ENCODE data around the gene TMPRSS3.
A peak's percentile ranks its signal among the peaks of the same experiment; 100 is the strongest.

Gene TMPRSS3

GRCh38 chr21:42421018-42421793 is 25.4 kb upstream of the TMPRSS3 start:
- Histone ChIP-seq H3K4me2 (peak overlapping the region; percentile 34), H3K36me3 (no peaks in the 10 kb centered on the region), H4K20me1 (no peaks in the 10 kb centered on the region), H3K9ac (no peak overlapping the region), H3K27ac (no peak overlapping the region), H3K9me3 (peaks cover 25% of the 10 kb centered on the region), H3K4me1 (peaks cover 66% of the 10 kb centered on the region), H3K4me3 (no peak overlapping the region), H3K27me3 (no peaks in the 10 kb centered on the region)
- TF ChIP-seq Cebpa-rat (IDR thresholded peaks at IDR 0.05) = no peak

GRCh38 chr21:42419845-42420244 is 24.0 kb upstream of the TMPRSS3 start:
- H3K27me3 ChIP-seq = no peaks in the 10 kb centered on the region

GRCh38 chr21:42418886-42419285 is 23.0 kb upstream of the TMPRSS3 start:
- no peaks in the 10 kb centered on the region for H4K20me1 ChIP-seq
- H3K9me3 ChIP-seq = peaks cover 25% of the 10 kb centered on the region
- no peaks in the 10 kb centered on the region for H3K36me3 ChIP-seq
- H3K4me2 ChIP-seq = no peak overlapping the region
- no peak for TF ChIP-seq Cebpa-rat (IDR thresholded peaks at IDR 0.05)
- H3K9ac ChIP-seq = no peak overlapping the region
- no peaks in the 10 kb centered on the region for H3K27me3 ChIP-seq
- no peak overlapping the region for H3K4me3 ChIP-seq
- peaks cover 56% of the 10 kb centered on the region for H3K4me1 ChIP-seq
- no peak overlapping the region for H3K27ac ChIP-seq

More at GRCh38 chr21:42419845-42420244, 24.0 kb upstream of the TMPRSS3 start:
- Histone ChIP-seq H3K36me3 (no peaks in the 10 kb centered on the region), H3K4me2 (no peak overlapping the region), H3K4me3 (no peak overlapping the region), H4K20me1 (no peaks in the 10 kb centered on the region), H3K4me1 (peaks cover 65% of the 10 kb centered on the region), H3K9ac (no peak overlapping the region), H3K27ac (no peak overlapping the region), H3K9me3 (peaks cover 25% of the 10 kb centered on the region)
- no peak for TF ChIP-seq Cebpa-rat (IDR thresholded peaks at IDR 0.05)

- H3K9me3 ChIP-seq = peaks cover 25% of the 10 kb centered on the region
- no peaks in the 10 kb centered on the region for H4K20me1 ChIP-seq
- H3K4me2 ChIP-seq = no peak overlapping the region
- H3K27me3 ChIP-seq = no peaks in the 10 kb centered on the region
- no peaks in the 10 kb centered on the region for H3K36me3 ChIP-seq
- H3K4me3 ChIP-seq = no peak overlapping the region
- no peak overlapping the region for H3K27ac ChIP-seq
- no peak overlapping the region for H3K9ac ChIP-seq
- no peak for TF ChIP-seq Cebpa-rat (IDR thresholded peaks at IDR 0.05)
- peaks cover 50% of the 10 kb centered on the region for H3K4me1 ChIP-seq
Observed at GRCh38 chr21:42417533-42417932, 21.7 kb upstream of the TMPRSS3 start.

- H3K36me3 ChIP-seq = no peaks in the 10 kb centered on the region
- H3K9ac ChIP-seq = no peak overlapping the region
- peaks cover 12% of the 10 kb centered on the region for H3K9me3 ChIP-seq
- H3K27me3 ChIP-seq = 0 out of 2 replicates have a peak, but pooled peaks cover 3% of the 10 kb centered on the region
- H3K27ac ChIP-seq = peak overlapping the region; percentile 39; the same call in 1 of the 2 replicates
- peak overlapping the region; percentile 48 for H3K4me2 ChIP-seq
- no peaks in the 10 kb centered on the region for H4K20me1 ChIP-seq
- H3K4me1 ChIP-seq = peaks cover 47% of the 10 kb centered on the region
- TF ChIP-seq Cebpa-rat (IDR thresholded peaks at IDR 0.05) = no peak
- no peak overlapping the region for H3K4me3 ChIP-seq
Observed at GRCh38 chr21:42414928-42415769, 19.3 kb upstream of the TMPRSS3 start.

- Histone ChIP-seq H4K20me1 (no peaks in the 10 kb centered on the region), H3K9ac (no peak overlapping the region), H3K4me2 (no peak overlapping the region), H3K9me3 (peaks cover 7% of the 10 kb centered on the region), H3K4me3 (no peak overlapping the region), H3K27ac (no peak overlapping the region), H3K36me3 (no peaks in the 10 kb centered on the region), H3K4me1 (peaks cover 47% of the 10 kb centered on the region), H3K27me3 (0 out of 2 replicates have a peak, but pooled peaks cover 3% of the 10 kb centered on the region)
- no peak for TF ChIP-seq Cebpa-rat (IDR thresholded peaks at IDR 0.05)
Observed at GRCh38 chr21:42414553-42414927, 18.7 kb upstream of the TMPRSS3 start.

GRCh38 chr21:42414066-42414465 is 18.2 kb upstream of the TMPRSS3 start:
- H3K27me3 ChIP-seq = 0 out of 2 replicates have a peak, but pooled peaks cover 3% of the 10 kb centered on the region
- H3K36me3 ChIP-seq = no peaks in the 10 kb centered on the region
- H3K9ac ChIP-seq = no peak overlapping the region
- peaks cover 3% of the 10 kb centered on the region; the same call in 1 of the 2 replicates for H3K9me3 ChIP-seq
- H3K4me2 ChIP-seq = no peak overlapping the region
- H4K20me1 ChIP-seq = no peaks in the 10 kb centered on the region
- H3K4me1 ChIP-seq = peaks cover 47% of the 10 kb centered on the region
- no peak overlapping the region for H3K4me3 ChIP-seq
- no peak for TF ChIP-seq Cebpa-rat (IDR thresholded peaks at IDR 0.05)
- H3K27ac ChIP-seq = no peak overlapping the region

- no peak overlapping the region for H3K4me3 ChIP-seq
- H3K36me3 ChIP-seq = no peaks in the 10 kb centered on the region
- H3K4me2 ChIP-seq = no peak overlapping the region
- H4K20me1 ChIP-seq = no peaks in the 10 kb centered on the region
- TF ChIP-seq Cebpa-rat (IDR thresholded peaks at IDR 0.05) = no peak
- peaks cover 47% of the 10 kb centered on the region for H3K4me1 ChIP-seq
- no peaks in the 10 kb centered on the region for H3K9me3 ChIP-seq
- H3K27me3 ChIP-seq = 0 out of 2 replicates have a peak, but pooled peaks cover 3% of the 10 kb centered on the region
- H3K27ac ChIP-seq = no peak overlapping the region
- H3K9ac ChIP-seq = no peak overlapping the region
Observed at GRCh38 chr21:42413500-42413899, 17.6 kb upstream of the TMPRSS3 start.

GRCh38 chr21:42413093-42413492 is 17.2 kb upstream of the TMPRSS3 start:
- Histone ChIP-seq H3K27ac (no peak overlapping the region), H3K9me3 (no peaks in the 10 kb centered on the region), H3K9ac (no peak overlapping the region), H3K4me2 (no peak overlapping the region), H4K20me1 (no peaks in the 10 kb centered on the region), H3K27me3 (0 out of 2 replicates have a peak, but pooled peaks cover 3% of the 10 kb centered on the region), H3K4me3 (no peak overlapping the region), H3K4me1 (peaks cover 47% of the 10 kb centered on the region), H3K36me3 (no peaks in the 10 kb centered on the region)
- no peak for TF ChIP-seq Cebpa-rat (IDR thresholded peaks at IDR 0.05)

- Histone ChIP-seq H3K27ac (no peak overlapping the region), H3K9me3 (no peaks in the 10 kb centered on the region), H3K4me3 (no peak overlapping the region), H3K9ac (no peak overlapping the region), H3K27me3 (0 out of 2 replicates have a peak, but pooled peaks cover 3% of the 10 kb centered on the region), H3K4me1 (peaks cover 47% of the 10 kb centered on the region), H3K36me3 (no peaks in the 10 kb centered on the region), H3K4me2 (peak overlapping the region; percentile 64; the same call in 1 of the 2 replicates), H4K20me1 (no peaks in the 10 kb centered on the region)
- no peak for TF ChIP-seq Cebpa-rat (IDR thresholded peaks at IDR 0.05)
Observed at GRCh38 chr21:42412636-42412933, 16.7 kb upstream of the TMPRSS3 start.
